ENCODE data around the gene ACTN4.

Gene ACTN4

GRCh38 chr19:38635483-38636399 is 11.7 kb upstream of the ACTN4 start:
- in situ Hi-C loops (cut with HindIII; ENCODE audit: low sequenced_read_pairs), result no loop called here

DNA sequence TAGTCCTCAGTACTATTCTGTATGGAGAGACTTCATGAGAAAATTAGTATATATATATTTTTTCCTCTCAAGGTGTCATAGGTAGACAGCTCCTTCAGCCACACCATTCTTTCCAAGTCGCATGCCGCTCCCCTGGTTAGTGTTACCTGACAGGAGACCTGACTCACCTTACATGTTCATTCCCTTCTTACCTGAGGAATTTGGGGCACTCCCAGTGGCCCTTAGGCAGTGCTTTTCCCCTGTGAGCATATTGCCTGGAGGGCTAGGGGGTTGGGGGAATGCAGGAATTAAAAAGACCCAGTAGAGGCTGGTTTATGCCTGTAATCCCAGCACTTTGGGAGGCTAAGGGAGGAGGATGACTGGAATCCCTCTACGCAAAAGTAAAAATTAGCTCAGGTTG is 9.0 kb upstream of the ACTN4 start:
- in situ Hi-C loops (cut with HindIII; ENCODE audit: low sequenced_read_pairs), result no loop called here

GRCh38 chr19:38639679-38640078 is 7.8 kb upstream of the ACTN4 start:
- in situ Hi-C loops (cut with HindIII; ENCODE audit: low sequenced_read_pairs), result no loop called here

- in situ Hi-C loops (cut with HindIII; ENCODE audit: low sequenced_read_pairs), result no loop called here
These were observed 7.1 kb upstream of the ACTN4 start for GRCh38 chr19:38640368-38640767.

DNA sequence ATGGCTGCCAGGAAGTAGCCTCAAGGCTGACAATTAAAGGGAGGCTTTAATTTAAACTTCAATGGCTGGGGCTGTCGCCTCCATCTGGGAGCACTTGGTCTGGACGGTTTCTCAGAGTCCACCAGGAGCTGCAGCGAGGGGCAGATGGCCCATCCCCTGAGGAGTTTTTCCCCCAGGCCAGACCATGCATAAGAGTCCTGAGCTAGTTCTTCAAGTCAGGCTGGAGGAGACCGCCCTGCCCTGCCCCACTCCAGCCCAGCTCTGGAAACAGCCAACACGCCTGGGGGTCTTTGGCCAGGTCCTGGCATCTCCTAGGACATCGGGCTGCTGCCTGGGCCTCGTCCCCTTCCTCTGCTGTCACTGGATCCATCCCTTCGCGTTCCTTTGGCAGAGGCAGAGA is 5.3 kb upstream of the ACTN4 start:
- in situ Hi-C loops (cut with HindIII; ENCODE audit: low sequenced_read_pairs), result no loop called here

- in situ Hi-C loops (cut with HindIII; ENCODE audit: low sequenced_read_pairs), result no loop called here
These were observed 2.7 kb upstream of the ACTN4 start for GRCh38 chr19:38644719-38645118.

- in situ Hi-C loops (cut with HindIII; ENCODE audit: low sequenced_read_pairs), result no loop called here
These were observed 718 bp downstream of the ACTN4 start for GRCh38 chr19:38647966-38648768.

- in situ Hi-C loops (cut with HindIII; ENCODE audit: low sequenced_read_pairs), result no loop called here
These were observed 1.4 kb downstream of the ACTN4 start for GRCh38 chr19:38648769-38649304.

DNA sequence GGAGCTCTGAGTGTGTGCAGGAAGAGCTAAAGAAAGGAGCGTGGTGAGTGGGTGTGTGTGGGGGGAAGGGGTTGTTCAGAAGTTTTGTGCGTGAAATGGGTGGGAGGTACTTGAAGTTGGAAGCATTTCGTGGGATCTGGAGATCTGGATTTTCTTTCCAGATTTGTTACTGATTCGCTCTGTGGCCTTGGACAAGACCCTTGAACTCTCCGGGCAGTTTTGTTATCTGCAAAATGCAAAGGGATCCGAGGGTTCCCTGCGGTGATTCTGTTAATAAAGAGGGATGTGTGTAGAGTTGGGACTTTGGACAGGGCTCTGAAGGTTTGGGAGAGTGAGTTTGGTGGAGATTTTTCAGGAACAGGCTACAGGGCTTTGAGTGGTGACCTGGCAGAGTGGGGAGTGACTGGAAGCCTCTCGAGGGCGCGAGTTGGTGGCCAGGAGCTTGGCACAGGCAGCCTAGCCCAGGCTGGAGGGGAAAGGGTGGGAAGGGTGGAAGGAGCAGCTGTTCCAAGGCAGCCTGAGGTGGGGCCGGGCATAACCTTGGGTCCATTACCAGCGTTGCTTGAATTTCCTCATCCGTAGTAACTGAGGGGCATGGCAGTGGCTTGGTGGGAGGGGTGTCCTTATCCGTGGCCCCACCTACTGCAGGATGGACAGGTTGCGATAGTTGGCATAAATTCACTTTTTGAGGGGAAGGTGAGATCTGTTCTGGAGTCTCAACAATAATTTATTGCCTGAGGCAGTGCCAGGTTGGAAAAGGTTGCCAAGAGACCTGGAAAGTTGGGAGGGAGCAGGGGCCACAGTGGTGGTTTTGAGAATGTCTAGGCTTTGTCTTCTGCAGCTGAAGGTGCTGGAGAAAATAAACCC is 2.1 kb downstream of the ACTN4 start:
- in situ Hi-C loops (cut with HindIII; ENCODE audit: low sequenced_read_pairs), result no loop called here

- in situ Hi-C loops (cut with HindIII; ENCODE audit: low sequenced_read_pairs), result no loop called here
These were observed 2.8 kb downstream of the ACTN4 start for GRCh38 chr19:38650172-38650775.

GRCh38 chr19:38650911-38651584 is 3.6 kb downstream of the ACTN4 start:
- in situ Hi-C loops (cut with HindIII; ENCODE audit: low sequenced_read_pairs), result no loop called here

- in situ Hi-C loops (cut with HindIII; ENCODE audit: low sequenced_read_pairs), result no loop called here
These were observed 5.7 kb downstream of the ACTN4 start for GRCh38 chr19:38653028-38653571.

DNA sequence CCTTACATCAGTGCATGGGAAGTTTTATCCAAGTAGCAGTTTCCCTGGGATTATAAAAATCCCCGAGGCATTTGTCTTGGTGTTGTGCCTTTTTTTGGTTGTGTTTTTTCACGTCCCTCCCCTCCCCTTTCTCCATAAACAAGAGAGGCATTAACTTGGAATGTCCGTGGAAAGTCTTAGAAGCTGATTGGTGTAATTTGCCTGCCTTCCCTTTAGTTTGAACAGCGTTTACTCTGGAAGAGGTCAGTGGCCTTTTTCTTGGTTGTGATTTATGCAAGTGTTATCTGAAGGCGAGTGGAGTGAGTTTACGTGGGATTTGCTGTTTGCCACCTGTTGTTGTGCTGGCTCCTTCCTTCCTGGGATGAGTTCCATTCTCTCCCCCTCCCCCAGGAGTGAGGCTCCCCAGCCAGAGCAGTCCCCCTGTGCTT is 7.2 kb downstream of the ACTN4 start:
- in situ Hi-C loops (cut with HindIII; ENCODE audit: low sequenced_read_pairs), result no loop called here

DNA sequence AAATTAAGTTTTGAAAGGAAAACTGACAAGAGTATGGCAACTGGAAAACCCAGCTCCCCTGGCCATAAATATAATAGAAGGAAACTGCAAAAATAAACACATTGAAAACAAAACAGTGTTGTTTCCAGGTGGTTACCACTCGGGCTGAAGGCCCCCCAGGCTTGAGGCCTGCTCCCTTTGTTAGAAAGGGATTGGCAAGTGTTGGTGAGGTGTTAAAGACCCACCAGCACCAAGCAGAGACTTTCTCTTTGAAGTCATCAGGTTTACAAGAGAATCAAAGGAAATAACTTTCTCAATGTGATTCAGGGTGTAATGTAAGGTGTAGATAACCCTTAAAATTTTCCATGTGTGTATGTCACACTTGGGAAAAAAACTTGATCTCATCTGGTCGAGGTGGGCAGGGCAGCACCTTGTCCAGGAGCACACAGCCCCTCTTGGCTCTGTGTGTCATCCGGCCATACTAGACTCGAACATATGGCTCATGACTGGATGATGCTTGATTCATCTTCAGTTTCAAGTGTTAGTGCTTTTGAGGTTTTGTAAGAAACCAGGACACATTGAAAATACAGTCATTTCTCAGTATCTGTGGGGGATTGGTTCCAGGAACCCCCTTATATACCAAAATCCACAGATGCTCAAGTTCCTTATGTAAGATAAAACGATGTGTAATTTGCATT is 7.8 kb downstream of the ACTN4 start:
- in situ Hi-C loops (cut with HindIII; ENCODE audit: low sequenced_read_pairs), result no loop called here

GRCh38 chr19:38656171-38656981 is 8.9 kb downstream of the ACTN4 start:
- in situ Hi-C loops (cut with HindIII; ENCODE audit: low sequenced_read_pairs), result no loop called here

- in situ Hi-C loops (cut with HindIII; ENCODE audit: low sequenced_read_pairs), result no loop called here
These were observed 10.3 kb downstream of the ACTN4 start for GRCh38 chr19:38657633-38658222.

DNA sequence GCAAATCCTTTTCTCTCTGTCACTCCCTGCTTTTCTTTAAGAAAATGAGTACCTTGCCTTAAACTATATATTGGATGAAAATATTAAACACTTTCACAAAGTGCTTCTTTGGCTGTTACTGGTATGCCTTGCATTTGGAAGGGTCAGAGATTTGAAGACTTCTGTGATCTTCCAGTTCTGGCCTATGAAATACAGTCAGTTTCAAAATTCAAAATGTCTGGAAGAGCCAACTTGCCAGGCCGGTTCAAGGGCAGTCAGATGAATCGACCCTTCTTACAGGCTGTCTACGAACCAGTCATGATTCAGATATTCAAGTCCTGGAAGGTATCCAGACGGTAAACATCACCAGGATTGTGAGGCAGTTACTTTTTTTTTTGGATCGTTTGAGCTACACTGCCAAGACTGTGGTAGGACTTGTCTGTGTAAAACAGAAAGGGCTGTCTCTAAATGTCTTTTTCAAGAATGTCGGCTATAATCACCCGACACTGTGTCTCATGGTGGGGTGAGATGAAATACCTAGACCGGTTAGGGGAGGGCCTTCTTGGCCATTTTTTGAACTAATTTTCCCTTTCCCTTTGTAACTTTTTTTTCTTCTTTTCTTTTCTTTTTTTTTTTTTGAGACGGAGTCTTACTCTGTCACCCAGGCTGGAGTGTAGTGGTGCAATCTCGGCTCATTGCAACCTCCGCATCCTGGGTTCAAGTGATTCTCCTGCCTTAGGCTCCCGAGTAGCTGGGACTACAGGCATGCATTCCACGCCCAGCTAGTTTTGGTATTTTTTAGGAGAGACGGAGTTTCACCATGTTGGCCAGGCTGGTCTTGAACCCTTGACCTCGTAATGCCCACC is 11.2 kb downstream of the ACTN4 start:
- in situ Hi-C loops (cut with HindIII; ENCODE audit: low sequenced_read_pairs), result no loop called here

All from endothelial cell of hepatic sinusoid (primary cell).